ENCODE measurements around the gene SPATA20. TPM values are rescaled to one million over a fixed set of nuclear protein-coding genes. Genes with fewer than 3 reads are reported as not detected.

SPATA20 gene
- total and polyA plus RNA-seq, 2 of the 13 experiments (the other 11 are each of a cell fraction or from before 2014, with no cell fraction given), result 36.1 to 64.8 TPM

DNA sequence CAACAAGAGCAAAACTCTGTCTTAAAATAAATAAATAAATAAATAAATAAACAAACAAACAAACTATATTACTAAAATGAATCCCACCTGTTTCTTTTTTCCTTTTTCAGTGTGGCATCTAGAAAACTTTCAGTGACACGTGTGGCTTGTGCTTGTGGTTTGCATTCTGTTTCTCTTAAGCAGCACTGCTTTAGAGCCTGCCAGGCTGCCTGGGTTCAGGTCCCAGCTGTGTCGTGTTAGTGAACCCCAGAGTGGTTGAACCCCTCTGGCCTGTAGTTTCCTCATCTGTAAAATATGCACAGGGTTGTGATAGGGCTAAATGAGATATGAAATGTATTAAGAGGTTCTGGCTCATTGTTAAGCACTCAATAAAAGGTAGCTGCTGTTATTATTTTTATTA is 26.5 kb upstream of the SPATA20 start (continued):
- TF ChIP-seq, protein P1, sequence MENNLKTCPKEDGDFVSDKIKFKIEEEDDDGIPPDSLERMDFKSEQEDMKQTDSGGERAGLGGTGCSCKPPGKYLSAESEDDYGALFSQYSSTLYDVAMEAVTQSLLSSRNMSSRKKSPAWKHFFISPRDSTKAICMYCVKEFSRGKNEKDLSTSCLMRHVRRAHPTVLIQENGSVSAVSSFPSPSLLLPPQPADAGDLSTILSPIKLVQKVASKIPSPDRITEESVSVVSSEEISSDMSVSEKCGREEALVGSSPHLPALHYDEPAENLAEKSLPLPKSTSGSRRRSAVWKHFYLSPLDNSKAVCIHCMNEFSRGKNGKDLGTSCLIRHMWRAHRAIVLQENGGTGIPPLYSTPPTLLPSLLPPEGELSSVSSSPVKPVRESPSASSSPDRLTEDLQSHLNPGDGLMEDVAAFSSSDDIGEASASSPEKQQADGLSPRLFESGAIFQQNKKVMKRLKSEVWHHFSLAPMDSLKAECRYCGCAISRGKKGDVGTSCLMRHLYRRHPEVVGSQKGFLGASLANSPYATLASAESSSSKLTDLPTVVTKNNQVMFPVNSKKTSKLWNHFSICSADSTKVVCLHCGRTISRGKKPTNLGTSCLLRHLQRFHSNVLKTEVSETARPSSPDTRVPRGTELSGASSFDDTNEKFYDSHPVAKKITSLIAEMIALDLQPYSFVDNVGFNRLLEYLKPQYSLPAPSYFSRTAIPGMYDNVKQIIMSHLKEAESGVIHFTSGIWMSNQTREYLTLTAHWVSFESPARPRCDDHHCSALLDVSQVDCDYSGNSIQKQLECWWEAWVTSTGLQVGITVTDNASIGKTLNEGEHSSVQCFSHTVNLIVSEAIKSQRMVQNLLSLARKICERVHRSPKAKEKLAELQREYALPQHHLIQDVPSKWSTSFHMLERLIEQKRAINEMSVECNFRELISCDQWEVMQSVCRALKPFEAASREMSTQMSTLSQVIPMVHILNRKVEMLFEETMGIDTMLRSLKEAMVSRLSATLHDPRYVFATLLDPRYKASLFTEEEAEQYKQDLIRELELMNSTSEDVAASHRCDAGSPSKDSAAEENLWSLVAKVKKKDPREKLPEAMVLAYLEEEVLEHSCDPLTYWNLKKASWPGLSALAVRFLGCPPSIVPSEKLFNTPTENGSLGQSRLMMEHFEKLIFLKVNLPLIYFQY (CRISPR knock-in tag; IDR thresholded peaks at IDR 0.05; ENCODE audit: borderline replicate concordance), result no peak
- TF ChIP-seq HNRNPL (IDR thresholded peaks at IDR 0.05; ENCODE audit: low read depth, low read length), result no peak

DNA sequence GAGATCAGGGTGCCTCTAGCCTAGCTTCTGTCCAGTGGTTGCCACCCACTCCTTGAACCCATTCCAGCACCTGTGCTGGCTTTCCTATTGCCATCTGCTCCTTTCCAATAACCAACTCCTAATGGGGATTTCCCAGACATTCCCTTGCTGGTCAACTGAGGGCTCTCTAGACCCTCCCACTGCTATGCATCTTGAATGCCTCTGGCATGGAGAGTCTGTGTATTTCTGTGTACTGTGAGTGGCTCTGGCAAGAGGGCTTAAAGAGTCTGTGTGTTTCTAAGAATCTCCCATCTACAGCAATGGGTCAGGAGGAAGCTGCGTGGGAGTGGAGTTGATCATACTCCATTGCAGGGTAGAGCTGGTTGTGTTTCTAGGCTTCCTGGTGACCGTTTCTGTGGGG is 25.5 kb upstream of the SPATA20 start:
- FAIRE-seq, result no peak
- no peak for ATAC-seq
- Histone ChIP-seq H3K36me3 (replicated peaks in 1 of 2; ENCODE audit: control insufficient read depth in 1 of 2, insufficient read depth in 2 of 2, low read length in 2 of 2) (no peaks in the 10 kb centered on the region), H3K9ac (ENCODE audit: insufficient read depth, low read depth, low read length) (no peak overlapping the region), H4K20me1 (ENCODE audit: insufficient read depth, low read length) (no peaks in the 10 kb centered on the region), H3K4me2 (ENCODE audit: low read depth, low read length) (no peak overlapping the region), H3K79me2 (ENCODE audit: insufficient read depth, low read length) (no peaks in the 10 kb centered on the region), H3K27me3 (ENCODE audit: control insufficient read depth in 1 of 2, insufficient read depth in 2 of 2, low read length in 2 of 2) (no peaks in the 10 kb centered on the region), H2AFZ (ENCODE audit: low read length) (no peak overlapping the region), H3K4me3 (replicated peaks in 1 of 3; ENCODE audit: insufficient read depth in 1 of 3, low read depth in 2 of 3, low read length in 3 of 3) (no peak overlapping the region), H3K9me3 (ENCODE audit: low read length) (no peaks in the 10 kb centered on the region), H3K4me1 (ENCODE audit: insufficient read depth, low read length) (peaks cover 40% of the 10 kb centered on the region), H3K27ac (ENCODE audit: extremely low read length, insufficient read depth, low read length) (no peak overlapping the region)
- POLR2A ChIA-PET, result interaction anchor here (0.6 kb wide), 1 partner anchor 141 kb away, joined by 3 read pairs; no protein-coding TSS in a partner anchor
- WGBS (ENCODE audit: low lambda C conversion rate), result 50% methylated on average over 2 of the region's 2 CpGs
- CTCF ChIA-PET (ENCODE audit: low intra/inter-chr PET ratio, low total read pairs), result no interaction called here
- DNase-seq (ENCODE audit: low spot score), result no peak
- no TSS peak for BruUV-seq (replicated peaks)
- TF ChIP-seq SRF (IDR thresholded peaks at IDR 0.05; ENCODE audit: low read depth, low read length), result no peak
- TF ChIP-seq HMG20A (CRISPR knock-in tag; IDR thresholded peaks at IDR 0.05; ENCODE audit: borderline replicate concordance), result no peak
- TF ChIP-seq, protein P2, sequence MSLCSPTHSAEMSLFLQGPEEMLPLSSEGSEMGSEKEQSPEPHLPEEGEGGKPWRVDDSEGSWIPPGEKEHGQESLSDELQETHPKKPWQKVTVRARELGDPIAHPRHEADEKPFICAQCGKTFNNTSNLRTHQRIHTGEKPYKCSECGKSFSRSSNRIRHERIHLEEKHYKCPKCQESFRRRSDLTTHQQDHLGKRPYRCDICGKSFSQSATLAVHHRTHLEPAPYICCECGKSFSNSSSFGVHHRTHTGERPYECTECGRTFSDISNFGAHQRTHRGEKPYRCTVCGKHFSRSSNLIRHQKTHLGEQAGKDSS (CRISPR knock-in tag; IDR thresholded peaks at IDR 0.05; ENCODE audit: borderline replicate concordance, low read depth), result no peak
- TF ChIP-seq, protein P3, sequence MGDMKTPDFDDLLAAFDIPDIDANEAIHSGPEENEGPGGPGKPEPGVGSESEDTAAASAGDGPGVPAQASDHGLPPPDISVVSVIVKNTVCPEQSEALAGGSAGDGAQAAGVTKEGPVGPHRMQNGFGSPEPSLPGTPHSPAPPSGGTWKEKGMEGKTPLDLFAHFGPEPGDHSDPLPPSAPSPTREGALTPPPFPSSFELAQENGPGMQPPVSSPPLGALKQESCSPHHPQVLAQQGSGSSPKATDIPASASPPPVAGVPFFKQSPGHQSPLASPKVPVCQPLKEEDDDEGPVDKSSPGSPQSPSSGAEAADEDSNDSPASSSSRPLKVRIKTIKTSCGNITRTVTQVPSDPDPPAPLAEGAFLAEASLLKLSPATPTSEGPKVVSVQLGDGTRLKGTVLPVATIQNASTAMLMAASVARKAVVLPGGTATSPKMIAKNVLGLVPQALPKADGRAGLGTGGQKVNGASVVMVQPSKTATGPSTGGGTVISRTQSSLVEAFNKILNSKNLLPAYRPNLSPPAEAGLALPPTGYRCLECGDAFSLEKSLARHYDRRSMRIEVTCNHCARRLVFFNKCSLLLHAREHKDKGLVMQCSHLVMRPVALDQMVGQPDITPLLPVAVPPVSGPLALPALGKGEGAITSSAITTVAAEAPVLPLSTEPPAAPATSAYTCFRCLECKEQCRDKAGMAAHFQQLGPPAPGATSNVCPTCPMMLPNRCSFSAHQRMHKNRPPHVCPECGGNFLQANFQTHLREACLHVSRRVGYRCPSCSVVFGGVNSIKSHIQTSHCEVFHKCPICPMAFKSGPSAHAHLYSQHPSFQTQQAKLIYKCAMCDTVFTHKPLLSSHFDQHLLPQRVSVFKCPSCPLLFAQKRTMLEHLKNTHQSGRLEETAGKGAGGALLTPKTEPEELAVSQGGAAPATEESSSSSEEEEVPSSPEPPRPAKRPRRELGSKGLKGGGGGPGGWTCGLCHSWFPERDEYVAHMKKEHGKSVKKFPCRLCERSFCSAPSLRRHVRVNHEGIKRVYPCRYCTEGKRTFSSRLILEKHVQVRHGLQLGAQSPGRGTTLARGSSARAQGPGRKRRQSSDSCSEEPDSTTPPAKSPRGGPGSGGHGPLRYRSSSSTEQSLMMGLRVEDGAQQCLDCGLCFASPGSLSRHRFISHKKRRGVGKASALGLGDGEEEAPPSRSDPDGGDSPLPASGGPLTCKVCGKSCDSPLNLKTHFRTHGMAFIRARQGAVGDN (CRISPR knock-in tag; IDR thresholded peaks at IDR 0.05), result no peak
- no peak for TF ChIP-seq RELA (CRISPR knock-in tag; IDR thresholded peaks at IDR 0.05)
- no peak for TF ChIP-seq NFRKB (IDR thresholded peaks at IDR 0.05)
- no peak for TF ChIP-seq ZNF768 (CRISPR knock-in tag; IDR thresholded peaks at IDR 0.05)
- TF ChIP-seq TSC22D2 (CRISPR knock-in tag; IDR thresholded peaks at IDR 0.05; ENCODE audit: borderline replicate concordance), result no peak
- no peak for TF ChIP-seq ATF7-NPFF (CRISPR knock-in tag; IDR thresholded peaks at IDR 0.05; ENCODE audit: low read depth)
- in situ Hi-C loops (cut with HindIII; ENCODE audit: extremely low pct_ligation_motif_present, low pct_unique_long_range_greater_than_20kb), result no loop called here
- intact Hi-C loops (cut with micrococcal nuclease; ENCODE audit: unreplicated experiment), result no loop called here

Data from HepG2 (cell line).